ENCODE results near the gene FBXW2. TPM values are rescaled to one million over a fixed set of nuclear protein-coding genes. Genes with fewer than 3 reads are reported as not detected.
"Not testable (repeated sequence)": the region's sequence is repeated elsewhere in the genome, so short reads cannot be mapped to it uniquely, and the experiment has no call there.

FBXW2 gene
- total and polyA plus RNA-seq, 10 of the 15 experiments (the other 5 are each of a cell fraction or from before 2014, with no cell fraction given): 2.9 to 56.9 (median 39.1) TPM

DNA sequence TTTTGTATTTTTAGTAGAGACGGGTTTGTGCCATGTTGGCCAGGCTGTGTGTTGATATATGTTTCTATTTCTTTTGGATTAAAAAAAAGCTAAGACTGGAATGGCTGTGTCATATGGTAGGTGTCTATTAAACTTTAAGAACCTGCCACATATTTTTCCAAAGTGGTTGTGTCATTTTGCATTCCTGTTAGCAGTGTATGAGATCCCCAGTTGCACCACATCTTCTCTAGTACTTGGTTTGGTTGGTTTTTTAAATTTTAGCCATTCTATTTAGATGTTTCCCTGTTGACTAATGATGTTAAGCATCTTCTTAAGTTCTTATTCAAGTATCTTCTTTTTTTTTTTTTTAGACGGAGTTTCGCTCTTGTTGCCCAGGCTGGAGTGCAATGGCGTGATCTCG is 42.8 kb downstream of the FBXW2 start:
- SMC1A ChIA-PET (ENCODE audit: uncharacterized antibody, unreplicated experiment): interaction anchor here (0.6 to 1.3 kb wide), 4 partner anchors 11 to 309 kb away, joined by 3 read pairs; no protein-coding TSS in a partner anchor
- H2AFZ ChIP-seq (ENCODE audit: control insufficient read depth, low read depth, low read length): no peak overlapping the region
- peaks cover 4% of the 10 kb centered on the region; the same call in 1 of the 2 replicates for H3K4me1 ChIP-seq (ENCODE audit: control insufficient read depth, insufficient read depth, low read length)
- H3K27me3 ChIP-seq (replicated peaks in 1 of 2; ENCODE audit: control insufficient read depth in 2 of 2, insufficient read depth in 2 of 2, low read length in 1 of 2): no peaks in the 10 kb centered on the region
- in situ Hi-C loops (cut with MboI) (loop anchor here (5.0 kb wide), 1 partner anchor 317 kb away; no protein-coding TSS in a partner anchor), intact Hi-C loops (cut with micrococcal nuclease; ENCODE audit: unreplicated experiment) (no loop called here)
- DNase-seq (ENCODE audit: low read depth, low spot score): no peak
- H3K9me3 ChIP-seq (replicated peaks; ENCODE audit: control insufficient read depth, insufficient read depth, low read length): no peaks in the 10 kb centered on the region
- FAIRE-seq: no peak
- WGBS (ENCODE audit: insufficient coverage, insufficient replicate concordance, low lambda C conversion rate, missing lambda C conversion rate): 95% methylated on average over 4 of the region's 5 CpGs
- no peak for ATAC-seq
- RAD21 ChIA-PET (ENCODE audit: unreplicated experiment): no interaction called here
- TF ChIP-seq HDAC6 (IDR thresholded peaks at IDR 0.05; ENCODE audit: unreplicated experiment): no peak
- no peak for TF ChIP-seq ZNF217 (IDR thresholded peaks at IDR 0.05)
- TF ChIP-seq MXI1 (IDR thresholded peaks at IDR 0.05; ENCODE audit: low read depth, low read length): no peak
- no peak for TF ChIP-seq RELA (IDR thresholded peaks at IDR 0.05; ENCODE audit: borderline replicate concordance, partially characterized antibody)
- no peak for TF ChIP-seq KDM1A (IDR thresholded peaks at IDR 0.05; ENCODE audit: borderline replicate concordance)
- TF ChIP-seq GABPA (IDR thresholded peaks at IDR 0.05; ENCODE audit: low read depth): no peak
- no TSS peak for BruUV-seq (replicated peaks)
- CTCF ChIA-PET: interaction anchor here (1.5 to 3.8 kb wide), 3 partner anchors 12 to 310 kb away, joined by 3 to 15 read pairs (median 4); no protein-coding TSS in a partner anchor
- H3K4me3 ChIP-seq: no peak overlapping the region
- H3K9ac ChIP-seq (ENCODE audit: control insufficient read depth, insufficient read depth, low read length): no peak overlapping the region
- POLR2A ChIA-PET: no interaction called here
- H3K36me3 ChIP-seq (ENCODE audit: control insufficient read depth in 2 of 2, insufficient read depth in 2 of 2, low read length in 1 of 2): no peaks in the 10 kb centered on the region
- no peak overlapping the region for H3K4me2 ChIP-seq (ENCODE audit: control insufficient read depth, insufficient read depth)
- no peaks in the 10 kb centered on the region for H4K20me1 ChIP-seq (ENCODE audit: control insufficient read depth, insufficient read depth)
- H3K79me2 ChIP-seq (ENCODE audit: control insufficient read depth, insufficient read depth, low read length): no peaks in the 10 kb centered on the region
- H3K27ac ChIP-seq (ENCODE audit: control insufficient read depth, insufficient read depth): no peak overlapping the region

GRCh38 chr9:120746366-120746765 is 46.9 kb downstream of the FBXW2 start:
- H3K79me2 ChIP-seq (ENCODE audit: control insufficient read depth, insufficient read depth, low read length); RAD21 ChIA-PET (ENCODE audit: unreplicated experiment); BruUV-seq (replicated peaks); H3K9me3 ChIP-seq (replicated peaks; ENCODE audit: control insufficient read depth, insufficient read depth, low read length); H2AFZ ChIP-seq (ENCODE audit: control insufficient read depth, low read depth, low read length); H3K36me3 ChIP-seq (ENCODE audit: control insufficient read depth in 2 of 2, insufficient read depth in 2 of 2, low read length in 1 of 2); H3K4me1 ChIP-seq (ENCODE audit: control insufficient read depth, insufficient read depth, low read length); POLR2A ChIA-PET; FAIRE-seq; H3K4me3 ChIP-seq; H3K9ac ChIP-seq (ENCODE audit: control insufficient read depth, insufficient read depth, low read length); H3K4me2 ChIP-seq (ENCODE audit: control insufficient read depth, insufficient read depth); DNase-seq (ENCODE audit: low read depth, low spot score); H4K20me1 ChIP-seq (ENCODE audit: control insufficient read depth, insufficient read depth); H3K27ac ChIP-seq (ENCODE audit: control insufficient read depth, insufficient read depth); in situ Hi-C loops (cut with MboI); H3K27me3 ChIP-seq (replicated peaks in 1 of 2; ENCODE audit: control insufficient read depth in 2 of 2, insufficient read depth in 2 of 2, low read length in 1 of 2); ATAC-seq: not testable (repeated sequence)
- intact Hi-C loops (cut with micrococcal nuclease; ENCODE audit: unreplicated experiment): loop anchor here (10.0 kb wide), 1 partner anchor 648 kb away; no protein-coding TSS in a partner anchor
- ChIA-PET SMC1A (ENCODE audit: uncharacterized antibody, unreplicated experiment) (interaction anchor here (1.1 kb wide), 1 partner anchor 9 kb away, joined by 3 read pairs; no protein-coding TSS in a partner anchor), CTCF (interaction anchor here (0.7 to 2.9 kb wide), 3 partner anchors 10 to 314 kb away, joined by 3 to 15 read pairs (median 4); no protein-coding TSS in a partner anchor)
- 92% methylated on average over 26 of the region's 26 CpGs for WGBS (ENCODE audit: insufficient coverage, insufficient replicate concordance, low lambda C conversion rate, missing lambda C conversion rate)

Data from GM12878 (cell line).